ENCODE data around the gene BICC1. TPM values are rescaled to one million over a fixed set of nuclear protein-coding genes. Genes with fewer than 3 reads are reported as not detected.

The BICC1 gene
- total and polyA plus RNA-seq, 2 of the 4 experiments (the other 2 are of a cell fraction), result 5.7 to 42.5 TPM

DNA sequence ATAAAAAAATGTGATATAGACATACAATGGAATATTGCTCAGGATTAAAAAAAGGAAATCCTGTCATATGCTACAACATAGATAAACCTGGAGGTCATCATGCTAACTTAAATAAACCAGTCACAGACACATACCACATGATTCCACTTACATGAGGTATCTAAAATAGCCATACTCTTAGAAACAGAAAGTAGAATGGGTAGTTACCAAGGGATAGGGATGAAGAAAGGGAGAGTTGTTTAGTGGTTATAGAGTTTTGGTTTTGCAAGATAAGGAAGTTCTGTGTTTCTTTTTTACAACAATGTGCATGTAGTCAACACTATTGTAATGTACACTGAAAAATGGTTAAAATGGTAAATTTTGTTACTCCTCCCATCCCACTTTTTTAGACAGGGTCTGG is 30.5 kb downstream of the BICC1 start:
- no peak overlapping the region for H3K14ac ChIP-seq (replicated peaks; ENCODE audit: low read depth, low read length)
- BruUV-seq (replicated peaks), result no TSS peak
- POLR2A ChIA-PET (ENCODE audit: unreplicated experiment), result no interaction called here

More for the DNA sequence above, 30.5 kb downstream of the BICC1 start:
- H2AFZ ChIP-seq (replicated peaks; ENCODE audit: low read length, poor library complexity), result no peak overlapping the region
- H4K20me1 ChIP-seq (ENCODE audit: insufficient read depth, low read length), result peaks cover 17% of the 10 kb centered on the region; the same call in 1 of the 2 replicates
- no peak overlapping the region for H3K4ac ChIP-seq (ENCODE audit: low read depth, low read length)
- H3K18ac ChIP-seq (ENCODE audit: low read depth, low read length), result no peak overlapping the region
- no peak overlapping the region for H4K5ac ChIP-seq (ENCODE audit: low read depth, low read length)
- H4K8ac ChIP-seq (ENCODE audit: low read depth in 2 of 2, low read length in 2 of 2), result no peak overlapping the region
- no peak overlapping the region for H3K4me3 ChIP-seq (ENCODE audit: insufficient read depth, low read depth, low read length)
- no peak overlapping the region for H3K23ac ChIP-seq (ENCODE audit: low read depth, low read length)
- no peak overlapping the region for H3K56ac ChIP-seq (ENCODE audit: extremely low read depth, insufficient read depth, low read length)
- no peak overlapping the region for H2AK9ac ChIP-seq (replicated peaks; ENCODE audit: low read depth, low read length, poor library complexity)
- no peaks in the 10 kb centered on the region for H3K36me3 ChIP-seq (ENCODE audit: control insufficient read depth, insufficient read depth, low read length)
- peaks cover 26 to 27% of the 10 kb centered on the region in 2 experiments for H3K79me1 ChIP-seq (ENCODE audit: low read depth in 1 of 2, low read length in 2 of 2)
- in situ Hi-C loops (cut with MboI; ENCODE audit: low sequenced_read_pairs) (loop anchor here (25.0 kb wide), 2 partner anchors 669 to 1044 kb away; no protein-coding TSS in a partner anchor), intact Hi-C loops (cut with micrococcal nuclease) (no loop called here), dilution Hi-C loops (cut with HindIII; ENCODE audit: low sequenced_read_pairs, unreplicated experiment) (no loop called here)
- H3K4me1 ChIP-seq (ENCODE audit: control insufficient read depth, insufficient read depth, low read length), result 0 out of 2 replicates have a peak, but pooled peaks cover 3% of the 10 kb centered on the region
- H3K9me1 ChIP-seq (ENCODE audit: insufficient read depth, low read length), result peaks cover 8% of the 10 kb centered on the region
- ATAC-seq (ENCODE audit: low read depth), result peak; percentile 48
- no peak overlapping the region for H2BK5ac ChIP-seq (ENCODE audit: low read depth, low read length, poor library complexity, severe bottlenecking)
- CTCF ChIA-PET, result no interaction called here
- H2BK20ac ChIP-seq (ENCODE audit: low read depth, low read length), result no peak overlapping the region
- H3K27me3 ChIP-seq (ENCODE audit: control insufficient read depth, insufficient read depth, low read length), result no peaks in the 10 kb centered on the region
- no peak overlapping the region for H2AK5ac ChIP-seq (ENCODE audit: low read depth, low read length)
- no peak overlapping the region for H3K9ac ChIP-seq (ENCODE audit: low read depth, low read length)
- no peak overlapping the region for H4K91ac ChIP-seq (ENCODE audit: insufficient read depth, low read depth, low read length)
- H2BK15ac ChIP-seq (ENCODE audit: low read depth, low read length), result 0 out of 3 replicates have a peak overlapping the region, but pooled peaks have one; percentile 40
- H3K9me3 ChIP-seq (ENCODE audit: control insufficient read depth, insufficient read depth, low read length), result no peaks in the 10 kb centered on the region
- H3K4me2 ChIP-seq (ENCODE audit: low read depth, low read length), result no peak overlapping the region
- H3K27ac ChIP-seq (ENCODE audit: insufficient read depth, low read length), result no peak overlapping the region
- H2BK120ac ChIP-seq (ENCODE audit: low read depth, low read length), result no peak overlapping the region
- peak; percentile 31 for DNase-seq
- TF ChIP-seq POLR2A (IDR thresholded peaks at IDR 0.05; ENCODE audit: low read depth, low read length) (no peak), CHD1 (IDR thresholded peaks at IDR 0.05; ENCODE audit: low read depth, low read length) (no peak), RAD21 (IDR thresholded peaks at IDR 0.05; ENCODE audit: low read length) (no peak), MAZ (IDR thresholded peaks at IDR 0.05; ENCODE audit: borderline replicate concordance, low read depth, low read length) (no peak), CEBPB (IDR thresholded peaks at IDR 0.05; ENCODE audit: low read depth, low read length) (no peak), SMC3 (IDR thresholded peaks at IDR 0.05; ENCODE audit: low read depth, low read length) (no peak), BHLHE40 (IDR thresholded peaks at IDR 0.05; ENCODE audit: low read depth, low read length) (no peak), RFX5 (IDR thresholded peaks at IDR 0.05; ENCODE audit: low read depth, low read length) (no peak), MAFK (IDR thresholded peaks at IDR 0.05; ENCODE audit: low read depth, low read length) (no peak), NFE2L2 (IDR thresholded peaks at IDR 0.05; ENCODE audit: low read depth, low read length) (no peak), RCOR1 (IDR thresholded peaks at IDR 0.05; ENCODE audit: insufficient replicate concordance, low read length) (no peak), FOS (IDR thresholded peaks at IDR 0.05; ENCODE audit: low read depth, low read length) (no peak), MXI1 (IDR thresholded peaks at IDR 0.05; ENCODE audit: borderline replicate concordance, low read depth, low read length) (no peak)
- TF ChIP-seq, protein P1, sequence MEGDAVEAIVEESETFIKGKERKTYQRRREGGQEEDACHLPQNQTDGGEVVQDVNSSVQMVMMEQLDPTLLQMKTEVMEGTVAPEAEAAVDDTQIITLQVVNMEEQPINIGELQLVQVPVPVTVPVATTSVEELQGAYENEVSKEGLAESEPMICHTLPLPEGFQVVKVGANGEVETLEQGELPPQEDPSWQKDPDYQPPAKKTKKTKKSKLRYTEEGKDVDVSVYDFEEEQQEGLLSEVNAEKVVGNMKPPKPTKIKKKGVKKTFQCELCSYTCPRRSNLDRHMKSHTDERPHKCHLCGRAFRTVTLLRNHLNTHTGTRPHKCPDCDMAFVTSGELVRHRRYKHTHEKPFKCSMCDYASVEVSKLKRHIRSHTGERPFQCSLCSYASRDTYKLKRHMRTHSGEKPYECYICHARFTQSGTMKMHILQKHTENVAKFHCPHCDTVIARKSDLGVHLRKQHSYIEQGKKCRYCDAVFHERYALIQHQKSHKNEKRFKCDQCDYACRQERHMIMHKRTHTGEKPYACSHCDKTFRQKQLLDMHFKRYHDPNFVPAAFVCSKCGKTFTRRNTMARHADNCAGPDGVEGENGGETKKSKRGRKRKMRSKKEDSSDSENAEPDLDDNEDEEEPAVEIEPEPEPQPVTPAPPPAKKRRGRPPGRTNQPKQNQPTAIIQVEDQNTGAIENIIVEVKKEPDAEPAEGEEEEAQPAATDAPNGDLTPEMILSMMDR (conservative IDR thresholded peaks at IDR 0.05; ENCODE audit: low read depth, low read length), result no peak
- TF ChIP-seq, protein P2, sequence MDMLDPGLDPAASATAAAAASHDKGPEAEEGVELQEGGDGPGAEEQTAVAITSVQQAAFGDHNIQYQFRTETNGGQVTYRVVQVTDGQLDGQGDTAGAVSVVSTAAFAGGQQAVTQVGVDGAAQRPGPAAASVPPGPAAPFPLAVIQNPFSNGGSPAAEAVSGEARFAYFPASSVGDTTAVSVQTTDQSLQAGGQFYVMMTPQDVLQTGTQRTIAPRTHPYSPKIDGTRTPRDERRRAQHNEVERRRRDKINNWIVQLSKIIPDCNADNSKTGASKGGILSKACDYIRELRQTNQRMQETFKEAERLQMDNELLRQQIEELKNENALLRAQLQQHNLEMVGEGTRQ (IDR thresholded peaks at IDR 0.05; ENCODE audit: low read depth, low read length), result no peak
- TF ChIP-seq, protein P3, sequence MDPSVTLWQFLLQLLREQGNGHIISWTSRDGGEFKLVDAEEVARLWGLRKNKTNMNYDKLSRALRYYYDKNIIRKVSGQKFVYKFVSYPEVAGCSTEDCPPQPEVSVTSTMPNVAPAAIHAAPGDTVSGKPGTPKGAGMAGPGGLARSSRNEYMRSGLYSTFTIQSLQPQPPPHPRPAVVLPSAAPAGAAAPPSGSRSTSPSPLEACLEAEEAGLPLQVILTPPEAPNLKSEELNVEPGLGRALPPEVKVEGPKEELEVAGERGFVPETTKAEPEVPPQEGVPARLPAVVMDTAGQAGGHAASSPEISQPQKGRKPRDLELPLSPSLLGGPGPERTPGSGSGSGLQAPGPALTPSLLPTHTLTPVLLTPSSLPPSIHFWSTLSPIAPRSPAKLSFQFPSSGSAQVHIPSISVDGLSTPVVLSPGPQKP (IDR thresholded peaks at IDR 0.05; ENCODE audit: borderline replicate concordance, low read depth, low read length), result no peak

Data from IMR-90 (cell line).